ENCODE results near the gene PAX7.

DNA sequence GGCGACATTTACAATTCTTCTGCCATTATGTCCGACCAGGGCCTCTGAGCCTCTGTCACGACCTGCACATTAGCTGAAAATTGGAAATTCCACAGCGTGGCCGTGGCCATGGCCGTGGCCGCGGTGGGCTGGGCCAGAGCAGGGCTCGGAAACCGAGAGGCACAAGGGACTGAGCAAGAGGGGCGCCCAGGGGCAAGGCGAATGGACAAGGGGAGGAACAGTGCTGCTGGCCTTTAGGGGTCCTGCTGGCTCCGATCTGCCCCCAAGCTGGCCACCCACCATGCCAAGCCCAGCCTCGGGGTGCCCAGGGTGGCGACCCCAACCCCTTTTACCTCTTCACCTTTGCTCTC lies 153.8 kb downstream of the PAX7 start:
- no peak for TF ChIP-seq NFIC (IDR thresholded peaks at IDR 0.05)
- no peak for TF ChIP-seq TAF1 (IDR thresholded peaks at IDR 0.05; ENCODE audit: low read depth)
